Inflammatory macrophage treated with lipopolysaccharide for 4 hours (primary cell): ENCODE data around the gene UBFD1.
A peak's percentile ranks its signal among the peaks of the same experiment; 100 is the strongest.
"Not testable (repeated sequence)": the region's sequence is repeated elsewhere in the genome, so short reads cannot be mapped to it uniquely, and the experiment has no call there.

Experiments used
- DNase-seq: peaks from one replicate; pipeline ENCODE4 v3.0.0-alpha.2; 2020

UBFD1 gene

GRCh38 chr16:23570992-23571632 lies 13.6 kb downstream of the UBFD1 start:
- DNase-seq = peak; percentile 73

GRCh38 chr16:23571895-23572294 lies 14.4 kb downstream of the UBFD1 start:
- no peak for DNase-seq

- DNase-seq = no peak
Observed at GRCh38 chr16:23572394-23572793, 14.9 kb downstream of the UBFD1 start.

GRCh38 chr16:23573817-23574216 lies 16.3 kb downstream of the UBFD1 start:
- DNase-seq = no peak

- DNase-seq = no peak
Observed at GRCh38 chr16:23575834-23576233, 18.3 kb downstream of the UBFD1 start.

GRCh38 chr16:23577493-23577892 lies 20.0 kb downstream of the UBFD1 start:
- no peak for DNase-seq

GRCh38 chr16:23578101-23578830 lies 20.7 kb downstream of the UBFD1 start:
- peak; percentile 23 for DNase-seq

GRCh38 chr16:23579371-23579770 lies 21.8 kb downstream of the UBFD1 start:
- no peak for DNase-seq

- no peak for DNase-seq
Observed at GRCh38 chr16:23580391-23580790, 22.9 kb downstream of the UBFD1 start.

GRCh38 chr16:23581764-23582163 lies 24.2 kb downstream of the UBFD1 start:
- no peak for DNase-seq

- not testable (repeated sequence) for DNase-seq
Observed at GRCh38 chr16:23583271-23583670, 25.7 kb downstream of the UBFD1 start.

- no peak for DNase-seq
Observed at GRCh38 chr16:23584186-23585076, 26.9 kb downstream of the UBFD1 start.

- DNase-seq = no peak
Observed at GRCh38 chr16:23587726-23588125, 30.2 kb downstream of the UBFD1 start.

- DNase-seq = no peak
Observed at GRCh38 chr16:23590181-23590580, 32.7 kb downstream of the UBFD1 start.

GRCh38 chr16:23594186-23594585 lies 36.7 kb downstream of the UBFD1 start:
- DNase-seq = no peak

GRCh38 chr16:23595246-23595950 lies 37.9 kb downstream of the UBFD1 start:
- DNase-seq = no peak

GRCh38 chr16:23595951-23596720 lies 38.6 kb downstream of the UBFD1 start, which contains the start of gene NDUFAB1:
Gene NDUFAB1, minus strand, starts transcription at chr16:23596316. Its CDS starts 26 bp downstream, at chr16:23596290.
- peak; percentile 92 for DNase-seq

GRCh38 chr16:23597003-23597756 lies 39.7 kb downstream of the UBFD1 start:
- DNase-seq = peak; percentile 22

GRCh38 chr16:23607726-23608125 lies 50.2 kb downstream of the UBFD1 start:
- peak; percentile 0 for DNase-seq

- peak; percentile 56 for DNase-seq
Observed at GRCh38 chr16:23608194-23608593, 50.7 kb downstream of the UBFD1 start.

GRCh38 chr16:23609929-23610328 lies 52.4 kb downstream of the UBFD1 start:
- DNase-seq = no peak
